Osteocyte (in vitro differentiated cells): ENCODE measurements around the gene UGT1A9. TPM values are rescaled to one million over a fixed set of nuclear protein-coding genes. Genes with fewer than 3 reads are reported as not detected.

ENCODE experiments used
- DNase-seq: peaks from one replicate; pipeline ENCODE4 v3.0.0; 2021; ENCODE audit warnings: mixed read lengths; ENCODE audit not compliant: unreplicated experiment; ENCODE audit errors: extremely low spot score
- H3K27ac Mint-ChIP-seq: one replicate; pipeline ENCODE4 v1.8.0; 2021; ENCODE audit warnings: mild to moderate bottlenecking, mixed read lengths; ENCODE audit not compliant: unreplicated experiment
- H3K27me3 Mint-ChIP-seq: one replicate; pipeline ENCODE4 v1.8.0; 2021; ENCODE audit warnings: mixed read lengths; ENCODE audit not compliant: unreplicated experiment
- H3K36me3 Mint-ChIP-seq: one replicate; pipeline ENCODE4 v1.8.0; 2021; ENCODE audit warnings: mixed read lengths; ENCODE audit not compliant: unreplicated experiment
- H3K4me1 Mint-ChIP-seq: one replicate; pipeline ENCODE4 v1.8.0; 2021; ENCODE audit warnings: mixed read lengths; ENCODE audit not compliant: unreplicated experiment
- H3K4me3 Mint-ChIP-seq: one replicate; pipeline ENCODE4 v1.8.0; 2021; ENCODE audit warnings: mild to moderate bottlenecking, moderate library complexity, mixed read lengths; ENCODE audit not compliant: unreplicated experiment
- H3K9me3 Mint-ChIP-seq: one replicate; pipeline ENCODE4 v1.8.0; 2021; ENCODE audit warnings: mixed read lengths; ENCODE audit not compliant: unreplicated experiment
- total RNA-seq: library from RNA; stranded (reverse); gene quantifications from 2 replicates; pipeline ENCODE4 v1.2.1, GENCODE V29; 2021
- TF ChIP-seq, protein P1 (sequence below): fragments of 200-600 bp; sonication (generic); IDR thresholded peaks from 2 replicates; pipeline ENCODE4 v1.5.0; 2021; ENCODE audit warnings: antibody characterized with exemption, mild to moderate bottlenecking, moderate library complexity

Gene UGT1A9
- total RNA-seq, 1 donor from 2014 or later, result not detected

DNA sequence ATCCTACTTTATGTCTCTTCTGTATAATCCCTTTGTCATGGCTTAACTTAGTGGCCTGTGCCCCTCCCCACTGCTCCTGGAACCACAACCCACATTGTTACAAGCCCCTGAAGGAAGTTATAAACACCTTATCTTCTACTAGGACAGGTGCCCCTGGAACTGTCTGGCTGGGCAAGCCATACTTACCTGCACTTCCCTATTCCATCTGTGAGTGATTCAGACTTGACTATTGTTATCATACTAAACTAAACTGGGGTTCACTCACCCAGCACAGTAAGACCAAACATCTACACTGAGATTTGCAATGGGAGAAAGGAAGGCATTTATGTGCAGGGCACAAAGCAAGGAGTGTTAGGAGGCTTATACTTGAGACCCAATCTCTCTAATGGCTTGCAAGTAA lies 17.3 kb downstream of the UGT1A9 start:
- Mint-ChIP-seq H3K36me3 (no peaks in the 10 kb centered on the region), H3K4me3 (no peak overlapping the region), H3K9me3 (peaks cover 4% of the 10 kb centered on the region), H3K27ac (no peak overlapping the region), H3K27me3 (peaks cover 10% of the 10 kb centered on the region), H3K4me1 (no peaks in the 10 kb centered on the region)
- DNase-seq, result no peak
- TF ChIP-seq, protein P1, sequence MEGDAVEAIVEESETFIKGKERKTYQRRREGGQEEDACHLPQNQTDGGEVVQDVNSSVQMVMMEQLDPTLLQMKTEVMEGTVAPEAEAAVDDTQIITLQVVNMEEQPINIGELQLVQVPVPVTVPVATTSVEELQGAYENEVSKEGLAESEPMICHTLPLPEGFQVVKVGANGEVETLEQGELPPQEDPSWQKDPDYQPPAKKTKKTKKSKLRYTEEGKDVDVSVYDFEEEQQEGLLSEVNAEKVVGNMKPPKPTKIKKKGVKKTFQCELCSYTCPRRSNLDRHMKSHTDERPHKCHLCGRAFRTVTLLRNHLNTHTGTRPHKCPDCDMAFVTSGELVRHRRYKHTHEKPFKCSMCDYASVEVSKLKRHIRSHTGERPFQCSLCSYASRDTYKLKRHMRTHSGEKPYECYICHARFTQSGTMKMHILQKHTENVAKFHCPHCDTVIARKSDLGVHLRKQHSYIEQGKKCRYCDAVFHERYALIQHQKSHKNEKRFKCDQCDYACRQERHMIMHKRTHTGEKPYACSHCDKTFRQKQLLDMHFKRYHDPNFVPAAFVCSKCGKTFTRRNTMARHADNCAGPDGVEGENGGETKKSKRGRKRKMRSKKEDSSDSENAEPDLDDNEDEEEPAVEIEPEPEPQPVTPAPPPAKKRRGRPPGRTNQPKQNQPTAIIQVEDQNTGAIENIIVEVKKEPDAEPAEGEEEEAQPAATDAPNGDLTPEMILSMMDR, result no peak

DNA sequence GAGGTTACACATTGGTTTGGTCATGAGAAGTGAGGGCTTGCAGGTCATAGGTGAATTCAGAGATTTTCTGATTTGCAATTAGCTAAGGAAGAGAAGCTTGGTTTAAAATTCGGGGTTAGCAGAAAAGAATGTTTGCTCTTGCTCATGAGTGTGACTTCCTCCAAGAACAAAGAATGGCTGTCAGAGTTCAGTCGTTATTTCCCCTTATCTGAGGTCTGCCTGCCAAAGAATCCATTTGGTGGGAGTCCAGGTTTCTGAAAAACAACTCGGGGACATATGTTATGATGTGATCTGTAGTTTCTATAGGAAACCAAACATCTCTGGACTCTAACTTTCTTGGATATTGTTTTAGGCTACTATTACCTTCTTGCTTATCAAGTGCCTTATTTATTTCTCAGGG lies 17.8 kb downstream of the UGT1A9 start:
- no peaks in the 10 kb centered on the region for H3K36me3 Mint-ChIP-seq
- no peak for DNase-seq

DNA sequence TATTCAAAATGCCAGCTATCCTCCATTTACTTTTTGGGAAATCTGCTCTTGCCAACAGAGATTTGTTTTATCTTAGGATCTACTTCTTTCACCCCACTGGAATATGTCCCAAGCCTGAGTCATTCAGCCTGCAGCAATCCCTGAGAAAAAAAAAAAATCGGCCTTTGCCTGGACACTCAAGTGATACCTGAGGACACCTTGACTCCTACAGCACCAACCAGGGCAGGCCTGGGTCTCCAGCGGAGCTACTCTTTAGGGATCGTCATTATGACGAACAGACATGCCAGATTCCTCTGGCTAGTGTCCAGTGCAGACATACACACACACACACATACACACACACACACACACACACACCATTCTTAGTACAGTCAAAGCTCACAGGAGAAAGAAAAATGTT lies 18.7 kb downstream of the UGT1A9 start:
- Mint-ChIP-seq H3K36me3 (no peaks in the 10 kb centered on the region), H3K27ac (no peak overlapping the region)

More for the DNA sequence above, 17.8 kb downstream of the UGT1A9 start:
- H3K4me1 Mint-ChIP-seq, result no peaks in the 10 kb centered on the region
- H3K27ac Mint-ChIP-seq, result no peak overlapping the region
- H3K9me3 Mint-ChIP-seq, result peaks cover 4% of the 10 kb centered on the region
- H3K4me3 Mint-ChIP-seq, result no peak overlapping the region
- TF ChIP-seq, protein P1, result no peak
- peaks cover 10% of the 10 kb centered on the region for H3K27me3 Mint-ChIP-seq

DNA sequence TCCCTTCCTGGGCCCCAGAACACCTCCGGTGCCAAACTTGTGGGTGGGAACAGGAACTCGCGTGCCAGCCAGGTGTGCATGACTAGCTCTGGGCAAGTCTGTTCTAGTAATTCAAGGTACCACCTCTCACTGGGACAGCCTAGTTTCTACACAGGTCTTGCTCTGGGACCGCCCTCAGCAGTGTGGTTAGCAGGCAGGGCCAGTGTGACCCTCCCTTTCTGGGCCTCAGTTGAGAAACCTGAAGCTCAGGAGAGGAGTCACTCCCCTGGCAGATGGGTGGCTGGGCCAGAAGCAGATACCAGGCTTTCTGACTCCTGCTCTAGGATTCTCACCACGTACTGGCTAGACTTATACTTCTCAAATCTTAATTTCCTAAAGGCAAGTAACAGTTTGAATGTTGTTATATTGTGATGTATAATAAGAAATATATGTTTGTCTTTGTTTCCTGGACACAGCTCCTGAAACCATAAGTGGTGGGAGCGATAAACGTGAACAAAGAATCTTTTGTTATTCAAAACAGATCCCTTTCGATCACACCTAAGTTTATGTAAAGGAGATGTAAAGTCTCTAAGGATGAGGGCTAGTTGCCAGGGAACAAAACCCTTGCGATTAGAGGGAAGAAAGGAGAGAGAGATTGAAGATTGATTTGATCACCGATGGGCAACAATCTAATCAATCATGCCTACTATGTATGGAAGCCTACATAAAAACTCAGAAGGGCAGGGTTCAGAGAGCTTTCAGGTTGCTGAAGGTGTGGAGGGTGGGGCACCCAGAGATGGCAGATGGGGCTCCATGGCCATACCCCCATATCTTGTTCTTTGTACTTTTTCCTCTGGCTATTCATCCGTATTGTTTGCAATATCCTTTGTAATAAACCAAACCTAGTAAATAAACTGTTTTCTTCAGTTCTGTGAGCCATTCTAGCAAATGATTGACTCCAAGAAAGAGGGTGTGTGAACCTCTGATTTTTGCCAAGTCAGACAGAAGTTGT lies 20.0 kb downstream of the UGT1A9 start:
- H3K4me1 Mint-ChIP-seq, result no peaks in the 10 kb centered on the region
- no peak for DNase-seq
- peaks cover 7% of the 10 kb centered on the region for H3K27me3 Mint-ChIP-seq
- TF ChIP-seq, protein P1, result no peak
- H3K9me3 Mint-ChIP-seq, result peaks cover 4% of the 10 kb centered on the region
- no peaks in the 10 kb centered on the region for H3K36me3 Mint-ChIP-seq
- H3K27ac Mint-ChIP-seq, result no peak overlapping the region
- H3K4me3 Mint-ChIP-seq, result no peak overlapping the region

More for the DNA sequence above, 18.7 kb downstream of the UGT1A9 start:
- peaks cover 4% of the 10 kb centered on the region for H3K9me3 Mint-ChIP-seq
- H3K4me1 Mint-ChIP-seq, result no peaks in the 10 kb centered on the region
- TF ChIP-seq, protein P1, result no peak
- peaks cover 10% of the 10 kb centered on the region for H3K27me3 Mint-ChIP-seq
- H3K4me3 Mint-ChIP-seq, result no peak overlapping the region
- no peak for DNase-seq

DNA sequence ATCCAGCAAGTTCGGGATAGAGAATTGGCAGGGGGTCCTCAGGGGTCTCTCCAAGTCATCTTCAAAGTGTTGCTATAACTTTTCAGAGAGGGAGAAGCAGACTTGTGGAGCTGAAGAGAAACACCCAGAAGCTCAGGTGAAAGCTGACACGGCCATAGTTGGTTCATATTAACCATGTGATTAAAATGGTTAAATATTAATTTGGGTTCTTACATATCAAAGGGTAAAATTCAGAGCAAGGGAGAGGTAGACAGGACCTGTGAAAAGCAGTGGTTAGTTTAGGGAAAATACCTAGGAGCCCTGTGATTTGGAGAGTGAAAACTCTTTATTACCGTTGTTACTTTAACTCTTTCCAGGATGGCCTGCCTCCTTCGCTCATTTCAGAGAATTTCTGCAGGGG lies 20.9 kb downstream of the UGT1A9 start, which contains the start of gene UGT1A6:
Gene UGT1A6, plus strand, starts transcription at position 243 of the 400 bp plus-strand sequence. Its CDS starts 115 bp downstream, at position 358.
- no peak for DNase-seq
- Mint-ChIP-seq H3K4me1 (no peaks in the 10 kb centered on the region), H3K36me3 (no peaks in the 10 kb centered on the region), H3K4me3 (no peak within 1 kb of the TSS), H3K9me3 (peaks cover 4% of the 10 kb centered on the region), H3K27ac (no peak within 1 kb of the TSS), H3K27me3 (peaks cover 11% of the 10 kb centered on the region)
- TF ChIP-seq, protein P1, result no peak
